Fibroblast of skin of left quadriceps (primary cell): ENCODE measurements around the gene TMEM238L.

Experiments
- DNase-seq, 2 experiments: peaks; one replicate each; pipeline ENCODE4 v3.0.0-alpha.2; 2013; ENCODE audit warnings: low read depth in 2 of 2

The TMEM238L gene

GRCh38 chr17:10773391-10773790 lies 30.5 kb downstream of the TMEM238L start:
- DNase-seq: no peak

GRCh38 chr17:10772425-10773380 lies 31.2 kb downstream of the TMEM238L start:
- no peak for DNase-seq

- DNase-seq: no peak
These were observed 32.8 kb downstream of the TMEM238L start for GRCh38 chr17:10771148-10771547.

GRCh38 chr17:10769840-10770239 lies 34.1 kb downstream of the TMEM238L start:
- DNase-seq: no peak

- DNase-seq: no peak
These were observed 35.1 kb downstream of the TMEM238L start for GRCh38 chr17:10768750-10769251.

GRCh38 chr17:10767232-10767631 lies 36.7 kb downstream of the TMEM238L start:
- no peak for DNase-seq

- no peak for DNase-seq
These were observed 41.9 kb downstream of the TMEM238L start for GRCh38 chr17:10762037-10762436.

- DNase-seq: no peak
These were observed 42.6 kb downstream of the TMEM238L start for GRCh38 chr17:10761281-10761680.

GRCh38 chr17:10758062-10758461 lies 45.8 kb downstream of the TMEM238L start:
- DNase-seq: no peak

- no peak for DNase-seq
These were observed 46.3 kb downstream of the TMEM238L start for GRCh38 chr17:10757647-10758046.

- no peak for DNase-seq
These were observed 46.8 kb downstream of the TMEM238L start for GRCh38 chr17:10757067-10757466.

GRCh38 chr17:10756619-10757018 lies 47.3 kb downstream of the TMEM238L start:
- no peak for DNase-seq

- DNase-seq: no peak
These were observed 47.7 kb downstream of the TMEM238L start for GRCh38 chr17:10756185-10756584.

GRCh38 chr17:10755592-10756127 lies 48.2 kb downstream of the TMEM238L start:
- DNase-seq: no peak

- no peak for DNase-seq
These were observed 48.9 kb downstream of the TMEM238L start for GRCh38 chr17:10754861-10755591.

GRCh38 chr17:10754109-10754508 lies 49.8 kb downstream of the TMEM238L start:
- DNase-seq: no peak

GRCh38 chr17:10752696-10753095 lies 51.2 kb downstream of the TMEM238L start:
- no peak for DNase-seq

GRCh38 chr17:10751563-10751962 lies 52.3 kb downstream of the TMEM238L start:
- DNase-seq: no peak

- DNase-seq: no peak
These were observed 53.7 kb downstream of the TMEM238L start for GRCh38 chr17:10750210-10750609.

GRCh38 chr17:10748531-10749181 lies 55.2 kb downstream of the TMEM238L start:
- DNase-seq: no peak

- DNase-seq: no peak
These were observed 58.7 kb downstream of the TMEM238L start for GRCh38 chr17:10745231-10745630.
